NCI-H524 treated with DMSO at 0.1 percent for 48 hours (cell line): Measurements from ENCODE around the gene NFE2L1.
"Not testable (repeated sequence)": the region's sequence is repeated elsewhere in the genome, so short reads cannot be mapped to it uniquely, and the experiment has no call there.

Source experiments
- DNase-seq: peaks from one replicate; lab custom pipeline; 2025; lab: John Stamatoyannopoulos, UW

Gene NFE2L1

DNA sequence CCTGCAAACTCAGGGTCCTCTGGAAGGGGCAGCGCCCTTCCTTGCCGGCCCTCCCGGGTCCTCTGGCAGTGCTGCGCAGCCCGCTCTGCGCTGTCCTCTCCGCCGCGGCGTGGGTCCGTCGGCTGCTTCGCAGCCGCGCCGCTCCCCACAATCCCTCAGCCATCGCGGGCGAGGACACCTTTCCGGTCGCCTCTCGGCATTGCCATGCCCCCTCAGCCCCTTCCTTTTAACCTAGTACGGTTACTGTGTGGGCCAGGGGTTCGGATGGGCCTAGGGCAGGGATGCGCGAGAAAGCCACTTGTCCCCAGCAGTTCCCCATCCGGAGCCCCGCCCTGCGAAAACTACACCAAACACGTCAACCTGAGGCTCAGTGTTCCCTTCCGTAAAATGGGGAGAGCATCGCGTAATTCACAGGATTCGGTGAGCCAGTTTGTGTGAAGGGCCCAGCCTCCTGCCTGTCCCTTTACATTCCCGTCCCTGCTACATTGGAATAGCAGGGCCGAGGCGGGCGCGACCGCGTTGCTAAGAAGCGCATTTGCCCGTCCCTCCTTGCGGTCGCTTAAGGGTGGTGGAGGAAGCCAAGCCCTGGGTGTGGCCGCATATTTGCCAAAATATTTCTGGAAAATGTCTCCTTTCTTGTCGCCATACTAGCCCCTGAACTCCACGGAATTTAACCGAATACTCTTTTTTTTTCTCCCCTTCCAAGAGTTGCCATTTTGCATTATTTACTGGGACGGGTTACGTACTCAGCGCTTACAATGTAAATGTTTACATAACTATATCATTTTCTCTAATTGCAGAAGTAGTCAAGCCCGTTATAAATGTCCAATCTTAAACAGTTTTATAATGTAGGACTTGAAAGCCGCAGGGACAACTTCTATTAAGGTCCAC, 23.8 kb upstream of the NFE2L1 start:
- DNase-seq = no peak

GRCh38 chr17:48025040-48025903, 22.9 kb upstream of the NFE2L1 start:
- DNase-seq = peak; percentile 80

DNA sequence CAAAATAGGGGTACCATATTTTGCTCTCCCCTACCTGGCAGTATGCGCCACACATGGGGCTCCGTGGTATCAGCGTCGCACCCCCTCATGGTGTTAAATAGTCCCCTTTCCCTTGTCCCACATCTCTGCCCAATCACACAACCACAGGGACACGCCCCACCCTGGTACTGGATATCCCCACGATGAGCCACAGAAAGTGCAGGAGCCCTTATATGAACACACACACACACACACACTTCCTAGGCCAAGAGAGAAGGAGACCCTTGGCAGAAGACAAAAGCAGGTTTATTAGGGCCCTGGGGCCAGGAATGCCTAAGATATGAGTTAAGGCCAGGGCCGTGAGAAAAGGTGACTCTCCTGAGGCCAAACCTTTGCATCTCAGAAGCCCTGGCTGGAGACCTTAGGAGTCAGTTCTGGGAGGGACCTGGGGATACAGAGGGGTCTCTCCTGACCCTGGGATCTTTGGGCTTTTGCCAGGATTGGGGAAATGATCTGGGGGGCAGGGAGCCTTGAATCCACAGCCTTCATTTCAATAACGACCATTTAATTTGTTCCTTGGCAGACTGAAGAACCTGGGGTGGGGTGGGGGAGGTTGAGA, 22.2 kb upstream of the NFE2L1 start:
- no peak for DNase-seq

GRCh38 chr17:48026502-48027321, 21.4 kb upstream of the NFE2L1 start:
- peak; percentile 46 for DNase-seq

DNA sequence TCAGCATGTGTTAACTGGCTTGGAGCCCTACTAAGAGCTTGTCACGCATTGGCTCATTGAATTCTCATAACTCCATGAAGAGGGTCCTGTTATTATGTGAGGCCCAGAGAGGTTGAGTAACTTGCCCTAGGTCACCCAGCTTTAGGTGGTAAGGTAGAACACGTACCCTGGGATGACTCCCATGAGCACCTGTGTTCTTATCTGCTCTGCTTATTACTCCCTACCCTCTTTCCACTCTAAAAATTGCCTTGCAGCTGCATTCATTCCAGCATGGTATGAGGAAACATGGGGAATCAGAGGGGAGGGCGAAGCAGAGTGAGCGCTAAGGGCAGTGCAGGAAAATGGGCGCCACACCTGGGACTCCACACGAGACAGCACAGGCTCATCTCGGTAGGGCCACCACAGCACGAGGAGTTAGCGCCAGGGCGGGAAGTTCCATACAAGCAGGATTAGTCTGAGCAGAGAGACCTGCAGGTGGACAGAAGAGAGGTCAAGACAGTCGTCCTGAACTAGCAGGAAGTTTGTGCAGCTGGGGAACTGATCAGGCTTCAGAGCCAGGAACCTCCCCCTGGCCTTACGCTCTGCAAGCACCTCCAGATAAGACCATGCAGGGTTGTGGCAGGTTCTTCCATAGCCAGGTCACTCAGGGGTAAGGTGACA, 20.7 kb upstream of the NFE2L1 start:
- no peak for DNase-seq

DNA sequence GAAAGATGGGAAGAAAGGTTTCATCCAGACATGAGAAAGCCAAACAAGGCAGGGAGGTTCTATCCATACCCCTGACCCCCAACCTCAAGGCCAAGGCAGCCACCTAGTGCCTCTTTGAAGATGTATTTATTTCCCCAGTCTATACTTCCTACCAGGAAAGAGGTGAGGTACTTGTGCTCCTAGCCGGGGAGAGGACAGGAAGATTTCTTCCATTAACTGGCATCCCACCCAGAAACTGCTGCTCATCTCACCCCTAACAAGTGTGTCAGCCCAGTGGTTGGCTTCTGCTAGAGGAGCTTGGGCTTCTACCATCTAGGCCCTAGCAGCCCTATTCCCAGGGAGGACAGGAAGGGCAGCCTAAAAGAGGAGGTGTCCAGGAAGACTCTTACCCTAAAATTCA, 19.4 kb upstream of the NFE2L1 start:
- DNase-seq = no peak

DNA sequence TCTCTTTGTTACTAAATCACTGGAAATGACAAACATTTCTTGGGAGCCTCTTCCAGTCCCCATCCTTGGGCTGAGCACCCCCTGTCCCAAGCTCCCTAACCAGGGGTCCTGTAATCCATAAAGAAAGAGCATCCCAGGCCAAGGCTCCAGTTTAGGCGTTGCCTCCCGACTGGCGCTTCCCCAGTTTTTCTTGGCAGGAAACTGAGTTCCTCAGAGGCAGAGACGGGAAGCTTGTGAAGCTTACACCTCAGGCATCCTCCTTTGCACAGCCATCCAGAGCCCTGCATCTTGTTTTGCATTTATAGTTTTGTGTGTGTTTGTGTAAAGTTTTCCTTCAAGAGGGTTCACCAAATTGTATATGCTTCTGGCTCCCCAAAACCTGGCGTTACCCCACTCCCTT, 17.6 kb upstream of the NFE2L1 start:
- DNase-seq = no peak

GRCh38 chr17:48031966-48032365, 16.2 kb upstream of the NFE2L1 start:
- DNase-seq = no peak

GRCh38 chr17:48034734-48035133, 13.4 kb upstream of the NFE2L1 start:
- not testable (repeated sequence) for DNase-seq

DNA sequence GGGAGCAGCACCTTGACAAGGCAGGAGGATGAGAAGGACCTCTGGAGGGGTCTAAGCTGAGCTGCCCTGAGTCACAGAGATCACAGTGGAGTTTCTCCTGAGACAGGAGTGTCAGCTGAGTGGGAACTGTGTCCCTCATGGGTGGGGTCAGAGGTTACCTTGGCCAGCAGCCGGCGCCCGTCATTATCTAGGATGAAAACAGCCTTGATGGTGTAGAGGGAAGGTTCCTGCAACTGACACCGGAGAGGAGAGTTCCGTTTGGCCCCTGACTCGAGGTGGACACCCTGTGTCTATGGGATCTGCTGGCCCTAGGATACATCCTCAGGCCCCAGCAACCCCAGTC, 11.5 kb upstream of the NFE2L1 start:
- DNase-seq = no peak

DNA sequence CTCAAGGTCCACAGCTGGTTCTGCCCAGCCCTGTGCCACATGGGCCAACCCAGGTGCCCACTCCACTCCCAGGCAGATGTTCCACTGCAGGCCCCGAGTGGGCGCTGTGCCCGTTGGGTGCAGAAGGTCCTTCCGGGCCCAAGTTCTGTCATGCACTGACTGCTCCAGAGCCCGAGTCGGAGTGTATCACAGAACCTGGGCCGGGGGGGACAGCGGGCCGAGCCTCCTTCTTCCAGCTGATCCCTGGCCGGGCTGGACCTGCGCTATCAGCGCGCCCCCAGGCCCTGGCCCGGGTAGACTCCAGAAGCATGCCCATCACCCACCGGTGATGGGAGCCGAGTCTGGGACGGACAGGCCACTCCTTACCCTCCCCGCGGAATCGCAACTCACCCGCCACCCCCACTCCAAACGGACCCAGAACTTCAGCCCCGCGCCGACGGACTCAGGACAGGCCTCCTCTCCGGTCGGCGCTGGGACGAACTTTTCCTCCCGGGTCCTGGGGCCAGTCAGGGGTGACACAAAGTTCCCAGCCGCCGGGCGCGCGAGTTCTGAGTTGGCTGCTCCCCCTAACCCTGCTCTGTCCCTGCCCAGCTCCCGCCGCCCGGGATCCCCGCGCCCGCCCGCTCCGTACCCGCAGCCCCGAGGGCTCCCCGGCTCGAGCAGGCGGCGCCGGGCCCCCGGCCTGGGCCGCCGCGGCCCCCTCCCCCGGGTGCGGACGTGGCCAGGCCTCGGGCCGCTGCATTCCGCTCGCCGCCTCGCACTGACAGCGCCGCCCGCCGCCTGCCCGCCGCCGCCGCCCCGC, 10.9 kb upstream of the NFE2L1 start, which contains the start of gene COPZ2:
COPZ2 (minus strand) TSS at position 762 of the 802 bp plus-strand sequence; CDS start at position 742, 20 bp downstream.
- no peak for DNase-seq

- DNase-seq = no peak
These were observed 10.3 kb upstream of the NFE2L1 start for GRCh38 chr17:48037838-48038323.

DNA sequence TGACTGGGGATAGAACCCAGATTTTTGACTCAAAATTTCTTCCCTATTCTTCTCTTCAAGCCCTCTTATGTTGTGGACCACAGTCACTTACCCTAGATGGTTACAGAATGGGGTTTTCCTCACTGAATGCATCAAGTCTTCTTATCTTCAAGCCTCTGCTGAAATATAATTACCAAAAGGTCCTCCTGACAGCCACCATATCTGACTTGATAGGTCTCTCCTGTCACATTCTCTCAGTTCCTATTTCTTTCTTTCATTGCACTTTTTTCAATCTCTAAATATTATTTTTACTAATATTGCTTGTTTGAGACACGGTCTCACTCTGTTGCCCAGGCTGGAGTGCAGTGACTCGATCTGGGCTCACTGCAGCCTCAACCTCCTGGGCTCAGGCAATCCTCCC, 9.5 kb upstream of the NFE2L1 start:
- DNase-seq = no peak

DNA sequence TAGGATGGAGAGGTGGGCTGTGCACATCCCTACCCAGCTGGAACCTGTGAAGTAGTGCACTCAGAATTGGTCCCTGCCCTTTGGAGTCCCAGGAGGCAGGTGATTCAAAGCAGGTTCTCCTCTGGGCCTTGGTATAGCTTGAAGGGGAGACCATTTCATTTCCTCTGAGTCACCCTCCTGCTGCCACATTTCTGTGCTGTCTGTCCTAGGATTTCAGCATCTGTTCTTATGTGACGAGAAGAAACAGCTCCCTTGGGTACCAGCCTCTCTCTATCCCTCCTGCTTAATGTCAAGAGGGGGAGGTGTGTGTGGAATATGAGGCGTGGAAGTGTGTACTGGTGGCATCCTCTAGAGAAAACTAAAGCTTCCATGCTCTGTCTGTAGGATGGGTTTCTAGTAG, 5.0 kb upstream of the NFE2L1 start:
- no peak for DNase-seq

- DNase-seq = no peak
These were observed 3.3 kb upstream of the NFE2L1 start for GRCh38 chr17:48044851-48045250.

DNA sequence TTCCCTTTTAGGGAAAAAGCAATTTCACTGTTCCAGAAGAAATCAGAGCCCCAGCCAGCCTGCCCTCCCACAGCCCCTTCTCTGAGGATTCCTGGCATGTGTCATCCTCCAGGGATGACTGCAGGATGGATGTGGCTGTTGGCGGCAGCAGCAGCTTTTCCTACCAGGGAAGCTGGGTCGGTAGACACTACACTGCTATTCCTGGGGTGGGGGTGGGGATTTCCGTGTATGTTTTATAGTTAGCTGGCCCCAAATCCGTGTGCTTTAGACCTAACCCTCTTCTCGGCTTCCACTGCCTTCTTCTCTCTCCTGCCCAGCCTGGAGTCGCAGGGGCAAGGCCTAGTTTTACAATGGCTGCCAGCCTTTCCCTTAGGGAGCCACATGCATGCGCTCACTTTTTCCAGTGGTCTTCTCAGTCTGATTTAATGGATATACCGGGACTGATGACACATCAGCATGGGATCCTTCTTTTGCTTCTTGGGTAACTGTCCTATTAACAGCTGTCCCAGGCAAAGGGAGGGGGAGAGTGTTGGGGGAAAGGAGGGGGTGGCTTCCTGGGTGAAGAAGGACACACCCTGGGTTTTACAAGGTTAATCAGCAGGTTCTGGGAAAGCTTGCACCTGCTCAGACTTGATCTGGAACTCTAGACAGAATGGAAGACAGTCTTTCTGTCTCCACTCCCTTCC, 2.7 kb upstream of the NFE2L1 start:
- no peak for DNase-seq

DNA sequence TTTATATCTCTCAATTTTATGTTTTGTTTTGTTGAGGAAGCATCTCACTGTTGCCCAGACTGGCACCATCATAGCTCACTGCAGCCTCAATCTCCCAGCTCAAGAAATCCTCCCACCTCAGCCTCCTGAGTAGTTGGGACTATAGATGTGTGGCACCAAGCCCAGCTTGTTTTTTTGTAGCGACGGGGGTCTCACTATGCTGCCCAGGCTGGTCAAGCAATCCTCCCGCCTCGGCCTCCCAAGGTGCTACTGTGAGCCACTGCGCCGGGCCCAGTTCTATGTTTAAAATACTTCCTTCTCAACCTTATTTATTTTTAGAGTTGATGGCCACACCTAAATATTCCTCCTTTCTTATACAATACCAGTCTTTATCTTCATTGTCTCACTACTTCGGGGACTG, 1.9 kb upstream of the NFE2L1 start:
- DNase-seq = no peak

DNA sequence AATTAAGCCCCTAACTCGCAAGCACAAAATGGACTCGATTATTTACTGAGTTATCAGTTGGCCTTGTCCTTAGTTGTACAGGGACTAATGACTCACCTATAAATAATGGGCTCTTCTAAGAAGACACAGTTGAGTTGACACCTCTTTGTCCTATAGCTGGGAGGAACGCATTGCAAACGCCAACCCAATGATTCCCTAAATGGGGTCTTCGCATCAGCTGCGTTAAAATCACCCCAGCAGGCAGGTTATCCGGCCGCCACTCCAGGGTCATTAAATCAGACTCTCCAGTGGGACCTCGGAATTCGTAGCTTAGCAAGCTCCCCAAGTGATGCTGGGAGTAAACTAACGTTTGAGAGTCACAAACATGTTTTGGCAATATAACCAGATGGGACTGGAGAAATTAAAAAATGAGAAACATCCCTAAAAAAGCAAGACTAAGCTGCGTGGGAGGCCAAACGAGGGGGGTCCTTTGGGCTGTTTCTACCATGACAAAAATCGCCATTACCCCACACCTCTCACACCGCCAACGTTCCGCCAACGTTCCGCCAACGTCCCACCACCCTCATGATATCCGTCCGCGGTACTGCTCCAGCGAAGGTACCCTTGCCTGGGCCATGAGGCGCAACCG, 932 bp upstream of the NFE2L1 start:
- DNase-seq = no peak
